Inflammatory macrophage treated with lipopolysaccharide for 1 hour (primary cell): ENCODE data around the gene TSFM.

Source experiments
- DNase-seq, 2 donors: peaks; one replicate each; pipeline ENCODE4 v3.0.0-alpha.2; 2020 to 2022

Gene TSFM

GRCh38 chr12:57746025-57746424 is 36.6 kb upstream of the TSFM start:
- no peak for DNase-seq

DNA sequence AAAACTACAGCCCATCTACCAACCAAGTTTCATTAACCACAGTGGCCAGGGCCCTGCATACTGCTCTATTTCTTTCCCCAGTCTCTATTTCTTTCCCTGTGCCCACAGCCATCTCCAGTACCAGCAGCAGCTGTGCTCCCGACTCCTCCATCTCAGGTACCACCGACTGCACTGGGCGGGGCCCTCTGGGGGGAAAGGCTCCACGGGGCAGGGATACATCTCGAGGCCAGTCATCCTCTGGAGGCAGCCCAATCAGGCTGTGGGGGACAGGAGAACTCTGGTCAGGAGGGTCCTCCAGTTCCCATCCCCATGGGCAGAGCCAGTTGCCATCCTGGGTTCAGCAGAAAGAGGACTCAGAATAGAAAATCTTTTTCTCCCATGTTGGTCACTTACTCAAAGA is 33.5 kb upstream of the TSFM start:
- DNase-seq: no peak

- no peak for DNase-seq
Observed at GRCh38 chr12:57750561-57751431, 31.8 kb upstream of the TSFM start.

GRCh38 chr12:57751432-57751787 is 31.2 kb upstream of the TSFM start:
- DNase-seq: no peak

DNA sequence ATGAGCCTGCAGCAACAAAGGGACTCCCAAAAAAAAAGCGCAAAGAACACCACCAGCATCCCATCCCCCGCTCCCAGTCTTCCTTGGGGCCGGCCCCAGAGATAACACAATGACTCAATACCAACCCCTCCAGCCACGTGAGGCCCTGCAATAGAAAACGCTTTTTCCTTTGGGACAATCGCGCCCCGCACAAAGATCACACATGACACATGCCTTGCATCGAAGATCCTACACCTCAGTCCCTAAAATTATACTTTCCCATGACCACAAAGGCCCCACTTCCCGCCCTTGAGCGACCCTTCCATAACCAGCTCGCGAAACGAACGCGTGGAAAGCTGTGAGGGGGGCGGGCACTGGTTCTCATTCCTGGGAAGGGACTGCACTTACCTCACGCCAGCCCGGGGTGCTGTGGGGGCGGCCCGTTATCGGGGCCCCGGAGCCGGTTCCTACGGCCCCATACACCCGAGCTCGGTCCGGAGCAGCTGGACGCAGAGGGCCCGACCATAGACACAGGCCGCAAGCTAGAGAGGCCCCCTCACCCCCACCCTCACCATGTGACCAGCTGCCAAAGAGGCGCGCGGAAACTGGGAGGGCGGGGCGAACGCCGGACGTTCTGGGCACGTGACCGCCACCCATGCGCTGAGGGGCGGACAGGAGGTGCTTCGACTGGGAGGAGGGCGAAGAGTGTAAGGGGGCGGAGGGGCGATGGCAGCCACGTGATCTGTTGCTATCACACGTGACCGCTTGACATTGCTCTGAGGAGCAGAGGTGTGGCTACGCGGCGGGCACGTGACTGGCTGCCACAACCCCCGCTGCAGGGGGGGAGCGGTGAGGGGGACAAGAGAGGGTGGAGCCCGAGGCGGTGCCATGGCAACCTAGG is 30.6 kb upstream of the TSFM start, which contains the start of gene CDK4:
Gene CDK4, minus strand, starts transcription at position 523 of the 880 bp plus-strand sequence. CDS start 593 bp downstream, outside the sequence.
- DNase-seq: peak; percentile 95 to 97

- no peak for DNase-seq
Observed at GRCh38 chr12:57752668-57753000, 30.0 kb upstream of the TSFM start.

DNA sequence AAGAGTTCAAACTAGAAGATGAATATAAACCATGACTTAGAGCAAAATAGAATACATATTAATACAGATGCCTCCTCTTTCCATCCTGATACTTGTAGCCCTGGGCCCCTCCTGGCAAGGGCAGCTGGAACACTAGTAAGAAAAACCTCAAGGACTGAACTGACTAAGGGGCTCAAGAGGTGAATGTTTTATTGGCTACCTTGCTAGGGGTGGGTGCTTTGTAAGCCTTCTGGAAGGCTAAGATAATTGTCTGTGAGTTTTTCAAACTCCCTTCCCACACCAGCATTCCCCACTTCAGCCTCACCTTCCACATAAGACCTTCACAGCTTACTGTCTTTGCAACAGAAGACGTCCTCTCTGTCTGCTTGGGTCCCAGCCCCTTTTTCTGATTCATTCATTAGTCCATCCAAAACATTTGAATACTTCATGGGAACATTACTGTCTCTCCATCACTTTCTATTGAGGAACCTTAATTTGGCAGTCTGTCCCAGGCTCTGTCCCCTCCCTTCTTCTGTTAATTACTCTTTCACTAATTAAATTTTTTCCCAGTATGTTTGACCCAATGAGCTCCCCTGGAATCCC is 28.7 kb upstream of the TSFM start:
- DNase-seq: no peak

- no peak for DNase-seq
Observed at GRCh38 chr12:57754411-57755193, 28.0 kb upstream of the TSFM start, which contains the start of gene MARCHF9. MARCHF9 (plus strand) TSS chr12:57755103; CDS start chr12:57755529, 426 bp downstream.

DNA sequence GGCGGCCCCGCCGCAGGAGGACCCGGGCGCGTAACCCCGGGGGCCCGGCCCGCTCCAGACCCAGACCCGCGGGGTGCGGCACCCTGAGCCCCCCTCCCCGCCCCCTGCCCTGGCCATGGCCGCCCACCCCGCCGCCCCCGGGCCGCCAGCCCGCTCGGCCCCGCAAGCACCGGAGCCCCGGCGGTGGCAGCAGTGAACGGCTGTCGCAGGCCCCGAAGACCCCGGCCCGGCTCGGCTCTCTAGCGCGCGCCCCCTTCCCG is 27.5 kb upstream of the TSFM start:
- DNase-seq: no peak

DNA sequence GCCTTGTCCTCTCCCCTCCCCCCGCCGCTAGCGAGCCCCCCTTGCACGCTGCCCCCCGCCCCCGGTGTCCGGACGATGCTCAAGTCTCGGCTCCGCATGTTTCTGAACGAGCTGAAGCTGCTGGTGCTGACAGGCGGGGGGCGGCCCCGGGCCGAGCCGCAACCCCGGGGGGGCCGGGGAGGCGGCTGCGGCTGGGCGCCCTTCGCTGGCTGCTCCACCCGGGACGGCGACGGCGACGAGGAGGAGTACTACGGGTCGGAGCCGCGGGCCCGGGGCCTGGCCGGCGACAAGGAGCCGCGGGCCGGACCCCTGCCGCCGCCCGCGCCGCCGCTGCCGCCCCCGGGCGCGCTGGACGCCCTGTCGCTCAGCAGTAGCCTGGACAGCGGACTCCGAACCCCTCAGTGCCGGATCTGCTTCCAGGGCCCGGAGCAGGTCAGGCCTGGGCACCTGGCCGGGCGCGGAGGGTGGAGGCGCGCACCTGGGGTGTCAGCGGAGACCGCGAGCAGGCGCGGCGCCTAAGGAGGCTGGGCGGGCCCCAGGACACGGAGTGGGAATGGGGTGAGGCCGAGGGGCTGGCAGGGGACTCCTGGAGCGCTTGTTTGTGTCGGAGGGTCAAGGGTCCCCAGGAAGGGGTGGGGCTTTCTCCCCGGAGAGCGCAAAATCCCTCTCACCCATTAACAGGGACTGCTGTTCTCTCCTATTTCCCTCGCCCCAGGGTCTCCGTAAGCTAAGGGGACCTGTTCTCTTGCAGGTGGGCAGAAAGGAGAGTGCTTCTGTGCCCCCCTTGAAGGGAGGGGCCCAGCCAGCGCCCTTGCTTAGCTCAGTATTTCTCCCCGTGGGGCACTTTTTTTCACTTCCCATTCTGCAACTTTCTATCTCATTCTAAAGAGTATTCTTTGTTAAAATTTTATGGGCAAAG is 26.9 kb upstream of the TSFM start:
- DNase-seq: no peak

- DNase-seq: peak; percentile 44 to 74
Observed at GRCh38 chr12:57756406-57757341, 25.9 kb upstream of the TSFM start.

DNA sequence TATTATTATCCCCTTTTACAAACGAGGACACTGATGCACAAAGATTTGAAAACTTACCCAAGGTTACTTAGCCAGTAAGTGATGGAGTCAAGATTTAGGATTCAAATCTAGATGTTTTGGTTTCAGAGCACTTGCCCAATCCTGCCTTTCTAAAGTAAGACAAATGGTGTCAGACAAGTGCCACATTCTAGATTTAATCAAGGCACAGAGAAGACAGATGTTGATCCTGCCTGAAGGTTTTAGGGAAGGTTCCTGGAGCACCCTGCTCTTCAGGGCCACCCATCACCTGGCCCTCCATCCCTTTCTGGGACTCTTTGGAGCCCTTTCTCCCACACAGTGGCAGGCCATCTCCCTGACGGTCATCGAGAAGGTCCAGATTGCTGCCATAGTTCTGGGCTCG is 24.8 kb upstream of the TSFM start:
- no peak for DNase-seq

GRCh38 chr12:57758552-57759359 is 23.8 kb upstream of the TSFM start:
- no peak for DNase-seq

- no peak for DNase-seq
Observed at GRCh38 chr12:57759360-57759980, 23.1 kb upstream of the TSFM start.

DNA sequence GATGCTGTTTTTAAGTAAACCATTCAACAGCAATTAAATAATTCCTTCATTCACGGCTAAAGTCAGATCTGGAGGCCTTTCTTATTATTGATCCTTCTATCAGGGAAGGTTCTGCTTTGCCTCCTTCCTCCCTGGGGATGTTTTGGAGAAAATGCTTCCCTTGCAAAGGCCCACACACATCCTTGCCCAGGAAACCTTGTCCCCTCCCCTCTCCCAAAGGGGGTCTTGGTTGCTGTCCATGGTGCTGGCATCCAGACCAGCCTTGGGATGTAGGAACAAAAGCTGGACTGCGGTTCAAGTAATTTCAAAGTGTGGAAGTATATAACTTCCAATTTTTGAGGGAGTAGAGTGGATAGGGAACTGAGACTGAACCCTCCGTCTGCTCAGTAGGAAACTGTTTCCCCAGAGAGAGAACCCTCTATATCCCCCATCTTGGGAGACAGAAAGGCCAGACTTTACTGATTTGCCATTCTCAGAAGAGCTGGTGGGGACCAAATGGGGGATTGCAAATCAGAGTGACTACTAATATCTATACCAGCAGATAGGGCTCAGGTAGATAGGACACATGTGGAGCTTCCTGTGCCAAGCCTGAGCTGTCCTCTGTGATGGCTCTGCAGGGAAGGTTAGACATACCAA is 22.1 kb upstream of the TSFM start:
- no peak for DNase-seq

DNA sequence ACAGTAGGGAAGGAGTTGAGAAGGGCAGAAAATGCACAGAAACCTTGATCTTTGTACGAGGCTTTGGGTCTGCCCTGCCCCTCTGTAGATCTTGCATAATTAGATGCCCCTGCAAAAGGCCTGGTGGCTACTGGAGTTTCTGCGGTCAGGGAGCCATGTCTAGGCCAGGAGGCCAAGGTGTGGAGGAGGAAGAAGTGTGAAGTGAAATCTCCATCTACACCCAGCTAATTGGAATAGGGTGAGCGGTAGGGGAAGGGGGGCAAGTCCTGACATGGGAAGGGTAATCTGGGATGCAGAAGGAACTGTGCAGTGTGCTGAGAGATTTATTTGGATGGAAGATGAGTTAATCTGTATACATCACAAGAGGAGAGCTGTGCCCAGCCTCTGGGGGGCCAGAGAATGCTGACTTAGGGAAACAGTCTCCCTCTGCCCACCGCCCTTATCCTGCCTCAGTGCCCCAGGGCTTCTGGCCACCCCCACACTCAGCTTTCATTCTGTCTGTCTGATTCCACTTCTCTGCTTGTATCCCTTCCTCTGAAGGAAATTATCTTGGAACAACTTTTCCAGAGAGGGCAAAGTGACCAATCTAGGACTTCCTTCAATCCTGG is 21.1 kb upstream of the TSFM start:
- DNase-seq: no peak

- no peak for DNase-seq
Observed at GRCh38 chr12:57762463-57762862, 20.1 kb upstream of the TSFM start.
